GM21515 (cell line): Measurements from ENCODE around the gene RNF144A.

Experiments
- ATAC-seq: cut with Tn5 transposase; IDR thresholded peaks from one replicate; pipeline ENCODE4 v1.9.1; 2021; ENCODE audit not compliant: unreplicated experiment

The RNF144A gene

GRCh38 chr2:6945821-6946220 is 28.6 kb downstream of the RNF144A start:
- no peak for ATAC-seq

GRCh38 chr2:6946722-6947121 is 29.5 kb downstream of the RNF144A start:
- ATAC-seq: no peak

- ATAC-seq: no peak
These were observed 30.9 kb downstream of the RNF144A start for GRCh38 chr2:6947929-6948676.

- ATAC-seq: no peak
These were observed 31.6 kb downstream of the RNF144A start for GRCh38 chr2:6948677-6949351.

- no peak for ATAC-seq
These were observed 33.8 kb downstream of the RNF144A start for GRCh38 chr2:6951046-6951445.

GRCh38 chr2:6952101-6952500 is 34.9 kb downstream of the RNF144A start:
- ATAC-seq: no peak

- ATAC-seq: no peak
These were observed 37.4 kb downstream of the RNF144A start for GRCh38 chr2:6954586-6954985.

- ATAC-seq: no peak
These were observed 38.4 kb downstream of the RNF144A start for GRCh38 chr2:6955511-6956136.

- ATAC-seq: no peak
These were observed 39.4 kb downstream of the RNF144A start for GRCh38 chr2:6956566-6956965.

- ATAC-seq: no peak
These were observed 40.0 kb downstream of the RNF144A start for GRCh38 chr2:6957031-6957714.

- no peak for ATAC-seq
These were observed 40.9 kb downstream of the RNF144A start for GRCh38 chr2:6957910-6958615.

- ATAC-seq: no peak
These were observed 41.5 kb downstream of the RNF144A start for GRCh38 chr2:6958616-6959235.

- ATAC-seq: no peak
These were observed 42.5 kb downstream of the RNF144A start for GRCh38 chr2:6959751-6960150.

- no peak for ATAC-seq
These were observed 43.4 kb downstream of the RNF144A start for GRCh38 chr2:6960659-6961058.

GRCh38 chr2:6963727-6964126 is 46.5 kb downstream of the RNF144A start:
- no peak for ATAC-seq

- ATAC-seq: no peak
These were observed 48.0 kb downstream of the RNF144A start for GRCh38 chr2:6965071-6965795.

- no peak for ATAC-seq
These were observed 49.3 kb downstream of the RNF144A start for GRCh38 chr2:6966446-6966940.

- ATAC-seq: no peak
These were observed 50.1 kb downstream of the RNF144A start for GRCh38 chr2:6967301-6967700.

- ATAC-seq: no peak
These were observed 51.3 kb downstream of the RNF144A start for GRCh38 chr2:6968319-6969100.
